Parathyroid adenoma (tissue), 2 donors: Measurements from ENCODE around the gene RALGAPA2.

Experiments
- H2AFZ ChIP-seq: fragments of 300-600 bp; sonication (generic); one replicate; pipeline ENCODE4 v1.7.0; 2017; ENCODE audit warnings: antibody characterized with exemption, mild to moderate bottlenecking
- H3K27ac ChIP-seq: fragments of 300-600 bp; sonication (generic); one replicate; pipeline ENCODE4 v1.7.0; 2017
- H3K27me3 ChIP-seq: fragments of 300-600 bp; sonication (generic); one replicate; pipeline ENCODE4 v1.7.0; 2017; ENCODE audit warnings: low read length; ENCODE audit not compliant: control insufficient read depth, insufficient read depth
- H3K36me3 ChIP-seq: fragments of 300-600 bp; sonication (generic); one replicate; pipeline ENCODE4 v1.7.0; 2017; ENCODE audit warnings: low read length; ENCODE audit not compliant: control insufficient read depth, insufficient read depth
- H3K4me1 ChIP-seq: fragments of 300-600 bp; sonication (generic); one replicate; pipeline ENCODE4 v1.7.0; 2017; ENCODE audit warnings: control low read depth
- H3K4me2 ChIP-seq: fragments of 300-600 bp; sonication (generic); one replicate; pipeline ENCODE4 v1.7.0; 2017; ENCODE audit warnings: low read length
- H3K4me3 ChIP-seq: fragments of 300-600 bp; sonication (generic); one replicate; pipeline ENCODE4 v1.7.0; 2017; ENCODE audit warnings: low read depth, low read length
- H3K79me2 ChIP-seq: fragments of 300-600 bp; sonication (generic); one replicate; pipeline ENCODE4 v1.7.0; 2017; ENCODE audit warnings: control low read depth
- H3K9ac ChIP-seq: fragments of 300-600 bp; sonication (generic); one replicate; pipeline ENCODE4 v1.7.0; 2017; ENCODE audit warnings: mild to moderate bottlenecking
- H3K9me3 ChIP-seq: fragments of 300-600 bp; sonication (generic); one replicate; pipeline ENCODE4 v1.7.0; 2017; ENCODE audit warnings: low read length; ENCODE audit not compliant: control insufficient read depth
- CTCF ChIP-seq: fragments of 300-600 bp; sonication (generic); IDR thresholded peaks from one replicate; pipeline ENCODE4 v1.7.0; 2017; ENCODE audit warnings: antibody characterized with exemption, mild to moderate bottlenecking
- donor health status: primary hyperparathyroidism.

Gene RALGAPA2

GRCh38 chr20:20488388-20488787 lies 224.1 kb downstream of the RALGAPA2 start:
- TF ChIP-seq CTCF = no peak
- no peak overlapping the region for H3K4me2 ChIP-seq
- H3K9ac ChIP-seq = no peak overlapping the region
- no peaks in the 10 kb centered on the region for H3K4me1 ChIP-seq
- H3K4me3 ChIP-seq = no peak overlapping the region
- H2AFZ ChIP-seq = no peak overlapping the region
- no peak overlapping the region for H3K27ac ChIP-seq
- no peaks in the 10 kb centered on the region for H3K36me3 ChIP-seq
- no peaks in the 10 kb centered on the region for H3K27me3 ChIP-seq
- H3K79me2 ChIP-seq = no peaks in the 10 kb centered on the region
- no peaks in the 10 kb centered on the region for H3K9me3 ChIP-seq

DNA sequence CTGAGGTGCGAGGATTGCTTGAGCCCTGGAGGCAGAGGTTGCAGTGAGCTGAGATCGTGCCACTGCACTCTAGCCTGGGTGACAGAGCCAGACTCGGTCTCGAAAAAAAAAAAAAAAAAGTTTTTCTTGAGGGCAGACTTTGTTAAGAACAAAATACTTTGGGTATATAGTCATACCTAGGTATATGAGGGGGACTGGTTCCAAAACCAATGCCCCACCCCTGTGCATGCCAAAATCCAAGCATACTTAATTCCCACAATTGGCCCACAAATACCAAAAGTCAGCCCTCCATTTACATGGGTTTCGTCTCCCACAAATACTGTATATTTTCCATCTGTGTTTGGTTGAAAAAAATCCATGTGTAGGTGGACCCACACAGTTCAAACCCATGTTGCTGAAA lies 224.6 kb downstream of the RALGAPA2 start:
- no peak overlapping the region for H3K27ac ChIP-seq
- H3K9me3 ChIP-seq = no peaks in the 10 kb centered on the region
- H3K4me1 ChIP-seq = no peaks in the 10 kb centered on the region
- no peaks in the 10 kb centered on the region for H3K79me2 ChIP-seq
- no peak overlapping the region for H3K9ac ChIP-seq
- no peaks in the 10 kb centered on the region for H3K27me3 ChIP-seq
- H3K4me2 ChIP-seq = no peak overlapping the region
- no peak for TF ChIP-seq CTCF
- no peak overlapping the region for H3K4me3 ChIP-seq
- no peak overlapping the region for H2AFZ ChIP-seq
- H3K36me3 ChIP-seq = no peaks in the 10 kb centered on the region

DNA sequence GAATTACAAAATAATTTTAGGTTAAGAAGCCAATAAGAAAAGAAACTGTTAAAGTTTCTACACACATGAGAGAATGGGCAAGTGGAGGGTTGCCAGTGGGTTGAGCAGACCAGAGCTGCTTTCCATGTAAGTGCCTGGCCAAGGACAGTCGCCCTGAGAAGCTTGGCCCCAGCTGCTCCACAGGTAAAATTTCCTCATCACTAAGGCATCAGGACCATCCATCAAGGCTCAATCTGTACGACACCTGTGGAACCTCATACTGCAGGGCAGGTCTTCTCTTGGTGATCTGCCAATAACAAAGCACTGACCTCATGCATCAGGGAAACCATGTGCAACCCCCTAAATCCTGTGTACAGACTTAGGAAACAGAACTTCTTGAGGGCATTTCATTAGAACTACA lies 229.1 kb downstream of the RALGAPA2 start:
- no peaks in the 10 kb centered on the region for H3K4me1 ChIP-seq
- H3K27ac ChIP-seq = no peak overlapping the region
- H3K9ac ChIP-seq = no peak overlapping the region
- no peak for TF ChIP-seq CTCF
- H3K4me2 ChIP-seq = no peak overlapping the region
- no peaks in the 10 kb centered on the region for H3K9me3 ChIP-seq
- no peak overlapping the region for H2AFZ ChIP-seq
- H3K27me3 ChIP-seq = no peaks in the 10 kb centered on the region
- H3K4me3 ChIP-seq = no peak overlapping the region
- H3K79me2 ChIP-seq = no peaks in the 10 kb centered on the region
- no peaks in the 10 kb centered on the region for H3K36me3 ChIP-seq

DNA sequence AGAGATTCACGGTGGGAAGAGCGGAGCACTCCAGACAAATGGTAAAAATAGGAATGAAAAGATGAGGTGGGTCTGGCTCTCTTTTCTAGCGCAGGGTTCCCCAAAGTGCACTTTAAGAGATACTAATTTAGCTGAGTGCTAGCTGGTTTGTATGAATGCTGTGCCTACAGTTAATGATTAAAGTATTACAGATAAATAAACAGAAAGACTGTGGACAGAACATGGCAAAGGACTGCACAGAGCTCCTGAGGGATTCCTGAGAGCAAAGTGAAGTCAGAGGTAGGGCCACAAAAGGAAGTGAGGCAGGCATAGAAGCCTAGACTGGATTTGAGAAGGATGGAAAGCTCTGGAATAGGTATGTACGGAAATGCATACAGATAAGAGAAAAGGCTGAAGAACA lies 230.0 kb downstream of the RALGAPA2 start:
- Histone ChIP-seq H3K4me3 (no peak overlapping the region), H3K27me3 (no peaks in the 10 kb centered on the region), H3K4me1 (no peaks in the 10 kb centered on the region), H3K9ac (no peak overlapping the region), H3K27ac (no peak overlapping the region), H3K79me2 (no peaks in the 10 kb centered on the region), H3K36me3 (no peaks in the 10 kb centered on the region), H3K4me2 (no peak overlapping the region), H2AFZ (no peak overlapping the region), H3K9me3 (no peaks in the 10 kb centered on the region)
- no peak for TF ChIP-seq CTCF

DNA sequence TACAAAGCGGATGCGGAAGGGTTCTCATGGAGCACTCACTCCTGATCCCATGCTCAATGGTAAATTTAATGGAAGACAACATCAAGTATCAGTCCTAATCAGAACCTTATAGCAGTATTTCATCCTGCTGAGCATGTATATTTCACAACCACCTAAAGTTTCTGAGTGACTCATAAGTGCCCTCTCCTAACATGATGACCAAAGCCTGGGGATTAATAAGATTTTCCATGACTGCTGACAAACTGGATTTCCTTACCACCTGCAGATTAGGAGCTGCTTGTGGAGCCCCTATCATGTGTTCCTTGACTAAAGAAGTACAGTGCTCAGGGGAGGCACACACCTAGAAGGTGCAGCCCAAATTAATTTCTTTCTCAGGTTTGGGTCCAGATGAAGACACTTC lies 231.8 kb downstream of the RALGAPA2 start:
- Histone ChIP-seq H3K4me2 (no peak overlapping the region), H2AFZ (no peak overlapping the region), H3K9ac (no peak overlapping the region), H3K4me1 (no peaks in the 10 kb centered on the region), H3K4me3 (no peak overlapping the region), H3K27me3 (no peaks in the 10 kb centered on the region), H3K36me3 (no peaks in the 10 kb centered on the region), H3K27ac (no peak overlapping the region), H3K79me2 (no peaks in the 10 kb centered on the region), H3K9me3 (no peaks in the 10 kb centered on the region)
- TF ChIP-seq CTCF = no peak
